Caki2 (cell line): ENCODE data around the gene ABCA9. TPM values are rescaled to one million over a fixed set of nuclear protein-coding genes. Genes with fewer than 3 reads are reported as not detected.
"Not testable (repeated sequence)": the region's sequence is repeated elsewhere in the genome, so short reads cannot be mapped to it uniquely, and the experiment has no call there.

Experiments used
- DNase-seq: peaks from one replicate; pipeline ENCODE4 v3.0.0-alpha.2; 2015; ENCODE audit warnings: low read depth
- in situ Hi-C: cut with HindIII; loops from 2 replicates; pipeline ENCODE4 v1.10.0; 2016; ENCODE audit warnings: low sequenced_read_pairs, low pct_unique_long_range_greater_than_20kb, mixed read lengths
- total RNA-seq: library from RNA; depleted of rRNA; stranded (reverse); fragments of >200 nt; shearing (Covaris generic); gene quantifications from 2 replicates; pipeline ENCODE4 v1.2.3, GENCODE V29; 2014; ENCODE audit warnings: low replicate concordance

The ABCA9 gene
- total RNA-seq, 1 experiment from 2014 or later = not detected

GRCh38 chr17:69047368-69048263 is 13.1 kb downstream of the ABCA9 start:
- in situ Hi-C loops = no loop called here

GRCh38 chr17:69046121-69046807 is 14.5 kb downstream of the ABCA9 start:
- in situ Hi-C loops = no loop called here
- no peak for DNase-seq

More at GRCh38 chr17:69047368-69048263, 13.1 kb downstream of the ABCA9 start:
- DNase-seq = peak; percentile 90

- DNase-seq = no peak
- in situ Hi-C loops = no loop called here
Measured at GRCh38 chr17:69045646-69046045, 15.1 kb downstream of the ABCA9 start.

DNA sequence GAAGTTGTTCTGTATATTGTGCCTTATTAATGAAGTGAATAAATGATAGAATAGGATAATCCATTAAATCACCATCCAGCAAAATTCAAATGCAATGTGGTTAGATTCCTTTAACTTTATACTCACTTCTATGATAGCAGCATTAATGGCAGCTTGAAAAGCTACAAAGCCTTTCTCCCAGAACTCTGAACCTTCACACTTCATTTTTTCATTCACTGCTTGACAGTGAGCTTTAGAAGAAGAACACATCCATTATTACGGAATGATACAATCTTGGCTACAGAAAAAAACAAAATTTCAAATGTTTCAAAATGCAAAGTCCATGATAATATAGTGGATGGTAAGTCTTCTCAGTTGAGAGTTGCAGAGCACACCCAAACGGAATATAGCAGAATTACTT is 16.4 kb downstream of the ABCA9 start:
- in situ Hi-C loops = no loop called here
- DNase-seq = no peak

- in situ Hi-C loops = no loop called here
- no peak for DNase-seq
Measured at GRCh38 chr17:69043098-69043734, 17.5 kb downstream of the ABCA9 start.

- in situ Hi-C loops = no loop called here
- DNase-seq = no peak
Measured at GRCh38 chr17:69042308-69042707, 18.4 kb downstream of the ABCA9 start.

DNA sequence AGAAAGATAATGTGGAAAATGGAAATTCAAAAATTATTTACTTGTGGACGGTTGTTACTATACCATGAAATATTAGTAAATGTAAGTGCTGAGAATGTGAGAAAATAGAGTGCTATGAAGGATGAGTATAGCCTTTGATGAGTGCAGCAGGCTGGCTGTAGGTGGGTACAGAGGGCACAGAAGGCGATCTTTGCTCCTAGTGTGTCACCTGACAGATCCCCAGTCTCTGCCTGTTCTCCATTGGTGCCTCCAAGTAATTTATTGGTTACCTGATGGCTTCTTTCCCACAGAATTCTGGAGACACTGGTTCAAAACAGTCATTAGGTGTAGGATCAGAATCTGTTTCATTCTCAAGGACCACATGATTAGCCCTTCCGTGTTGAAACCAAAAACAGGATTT is 28.9 kb downstream of the ABCA9 start:
- in situ Hi-C loops = no loop called here
- no peak for DNase-seq

DNA sequence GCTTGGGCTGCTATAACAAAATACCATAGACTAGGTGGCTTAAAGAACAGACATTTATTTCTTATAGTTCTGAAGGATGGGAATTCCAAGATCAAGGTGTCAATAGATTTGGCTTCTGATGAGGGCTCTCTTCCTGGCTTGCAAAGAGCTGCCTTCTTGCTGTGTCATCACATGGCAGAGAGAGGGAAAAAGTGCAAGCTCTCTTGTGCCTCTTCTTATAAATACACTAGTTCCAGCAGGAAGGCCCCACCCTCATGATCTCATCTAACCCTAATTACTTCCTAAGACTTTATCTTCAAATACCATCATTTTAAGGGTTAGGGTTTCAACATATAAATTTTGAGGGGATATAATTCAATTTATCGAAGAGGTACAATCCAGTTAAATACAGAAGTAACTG is 30.6 kb downstream of the ABCA9 start:
- in situ Hi-C loops = no loop called here
- no peak for DNase-seq

GRCh38 chr17:69018687-69019086 is 42.0 kb downstream of the ABCA9 start:
- no peak for DNase-seq
- in situ Hi-C loops = no loop called here

GRCh38 chr17:69018022-69018615 is 42.6 kb downstream of the ABCA9 start:
- DNase-seq = no peak
- in situ Hi-C loops = no loop called here

GRCh38 chr17:69015631-69016030 is 45.1 kb downstream of the ABCA9 start:
- in situ Hi-C loops = no loop called here
- no peak for DNase-seq

- peak; percentile 28 for DNase-seq
- in situ Hi-C loops = no loop called here
Measured at GRCh38 chr17:69012895-69013805, 47.6 kb downstream of the ABCA9 start.

- in situ Hi-C loops = no loop called here
- DNase-seq = no peak
Measured at GRCh38 chr17:69009930-69010329, 50.8 kb downstream of the ABCA9 start.

DNA sequence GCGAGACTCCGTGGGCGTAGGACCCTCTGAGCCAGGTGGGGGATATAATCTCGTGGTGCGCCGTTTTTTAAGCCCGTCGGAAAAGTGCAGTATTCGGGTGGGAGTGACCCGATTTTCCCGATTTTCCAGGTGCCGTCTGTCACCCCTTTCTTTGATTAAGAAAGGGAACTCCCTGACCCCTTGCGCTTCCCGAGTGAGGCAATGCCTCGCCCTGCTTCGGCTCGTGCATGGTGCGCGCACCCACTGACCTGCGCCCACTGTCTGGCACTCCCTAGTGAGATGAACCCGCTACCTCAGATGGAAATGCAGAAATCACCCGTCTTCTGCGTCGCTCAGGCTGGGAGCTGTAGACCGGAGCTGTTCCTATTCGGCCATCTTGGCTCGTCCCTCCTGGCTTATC is 56.0 kb downstream of the ABCA9 start:
- DNase-seq, in situ Hi-C loops: not testable (repeated sequence)

- DNase-seq, in situ Hi-C loops: not testable (repeated sequence)
Measured at GRCh38 chr17:68999743-69000142, 61.0 kb downstream of the ABCA9 start.

GRCh38 chr17:68993112-68993511 is 67.6 kb downstream of the ABCA9 start:
- in situ Hi-C loops = no loop called here
- no peak for DNase-seq

DNA sequence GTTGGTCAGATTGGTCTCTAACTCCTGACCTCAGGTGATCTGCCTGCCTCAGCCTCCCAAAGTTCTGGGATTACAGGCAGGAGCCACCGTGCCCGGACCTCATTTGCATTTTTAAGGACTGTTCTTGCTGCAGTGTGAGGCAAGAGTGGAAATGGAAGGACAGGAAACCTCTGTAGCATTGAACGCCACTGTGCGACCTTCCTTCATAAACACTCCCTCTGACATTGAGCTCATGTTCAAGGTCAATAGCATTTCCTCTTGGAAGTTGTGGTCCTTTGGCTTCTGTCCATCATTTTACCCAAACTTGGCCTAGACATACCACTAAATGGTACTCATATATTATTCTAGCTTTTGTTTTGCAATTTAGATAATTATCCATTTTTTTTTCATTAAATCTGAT is 72.8 kb downstream of the ABCA9 start:
- no peak for DNase-seq
- in situ Hi-C loops = no loop called here

GRCh38 chr17:68981288-68981687 is 79.4 kb downstream of the ABCA9 start:
- peak; percentile 46 for DNase-seq
- in situ Hi-C loops = no loop called here
